WTC11 (cell line): ENCODE measurements around the gene FUCA1.

Experiments used
- TF ChIP-seq, protein P1 (sequence below): fragments of 200-600 bp; IDR thresholded peaks from 2 replicates; pipeline ENCODE4 v1.8.0; 2022; ENCODE audit warnings: antibody characterized with exemption
- TF ChIP-seq, protein P2 (sequence below): sonication (generic); formaldehyde crosslinking; IDR thresholded peaks from 2 replicates; pipeline ENCODE4 v1.8.0; 2023; ENCODE audit warnings: missing genetic modification reagents, mild to moderate bottlenecking, borderline replicate concordance

DNA sequence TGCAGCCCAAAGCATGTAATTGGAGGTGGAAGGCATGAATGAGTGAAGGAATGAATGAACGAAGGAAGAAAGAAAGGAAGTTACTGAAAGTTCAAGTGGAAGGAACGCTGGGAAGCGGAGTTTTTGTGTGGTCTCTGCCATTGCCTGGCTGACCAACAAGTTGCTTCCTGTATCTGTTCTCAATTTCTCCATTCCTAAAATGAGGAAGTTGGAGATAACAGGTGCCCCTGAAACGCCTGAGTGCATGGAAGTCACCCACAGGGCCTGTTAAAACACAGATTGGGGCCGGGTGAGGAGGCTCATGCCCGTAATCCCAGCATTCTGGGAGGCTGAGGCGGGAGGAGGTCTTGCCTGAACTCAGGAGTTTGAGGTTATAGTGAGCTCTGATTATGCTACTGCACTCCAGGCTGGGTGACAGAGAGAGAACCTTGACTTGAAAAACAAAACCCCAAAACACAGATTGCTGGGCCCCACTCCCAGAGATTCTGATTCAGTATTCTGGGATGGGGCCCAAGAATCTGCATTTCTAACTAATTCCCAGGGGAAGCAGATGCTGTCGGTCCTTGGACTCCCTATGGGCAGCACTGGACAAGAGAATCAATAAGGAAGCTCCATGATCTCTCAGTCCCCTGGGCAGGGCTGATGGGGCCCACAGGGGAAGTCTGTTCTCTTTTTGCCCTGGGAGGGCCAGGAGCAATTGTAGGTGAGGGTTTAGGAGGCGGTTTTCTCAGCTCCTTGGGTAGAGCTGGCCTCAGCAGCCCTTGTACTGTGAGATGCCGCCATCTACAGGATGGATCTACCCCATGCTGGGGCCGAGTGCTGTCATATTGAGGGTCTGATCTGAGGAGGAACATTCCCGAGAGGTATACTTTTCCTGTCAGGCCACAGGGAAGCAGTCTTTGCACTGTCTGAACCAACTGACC lies 48.4 kb upstream of the FUCA1 start:
- TF ChIP-seq, protein P1, sequence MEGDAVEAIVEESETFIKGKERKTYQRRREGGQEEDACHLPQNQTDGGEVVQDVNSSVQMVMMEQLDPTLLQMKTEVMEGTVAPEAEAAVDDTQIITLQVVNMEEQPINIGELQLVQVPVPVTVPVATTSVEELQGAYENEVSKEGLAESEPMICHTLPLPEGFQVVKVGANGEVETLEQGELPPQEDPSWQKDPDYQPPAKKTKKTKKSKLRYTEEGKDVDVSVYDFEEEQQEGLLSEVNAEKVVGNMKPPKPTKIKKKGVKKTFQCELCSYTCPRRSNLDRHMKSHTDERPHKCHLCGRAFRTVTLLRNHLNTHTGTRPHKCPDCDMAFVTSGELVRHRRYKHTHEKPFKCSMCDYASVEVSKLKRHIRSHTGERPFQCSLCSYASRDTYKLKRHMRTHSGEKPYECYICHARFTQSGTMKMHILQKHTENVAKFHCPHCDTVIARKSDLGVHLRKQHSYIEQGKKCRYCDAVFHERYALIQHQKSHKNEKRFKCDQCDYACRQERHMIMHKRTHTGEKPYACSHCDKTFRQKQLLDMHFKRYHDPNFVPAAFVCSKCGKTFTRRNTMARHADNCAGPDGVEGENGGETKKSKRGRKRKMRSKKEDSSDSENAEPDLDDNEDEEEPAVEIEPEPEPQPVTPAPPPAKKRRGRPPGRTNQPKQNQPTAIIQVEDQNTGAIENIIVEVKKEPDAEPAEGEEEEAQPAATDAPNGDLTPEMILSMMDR: no peak
- TF ChIP-seq, protein P2, sequence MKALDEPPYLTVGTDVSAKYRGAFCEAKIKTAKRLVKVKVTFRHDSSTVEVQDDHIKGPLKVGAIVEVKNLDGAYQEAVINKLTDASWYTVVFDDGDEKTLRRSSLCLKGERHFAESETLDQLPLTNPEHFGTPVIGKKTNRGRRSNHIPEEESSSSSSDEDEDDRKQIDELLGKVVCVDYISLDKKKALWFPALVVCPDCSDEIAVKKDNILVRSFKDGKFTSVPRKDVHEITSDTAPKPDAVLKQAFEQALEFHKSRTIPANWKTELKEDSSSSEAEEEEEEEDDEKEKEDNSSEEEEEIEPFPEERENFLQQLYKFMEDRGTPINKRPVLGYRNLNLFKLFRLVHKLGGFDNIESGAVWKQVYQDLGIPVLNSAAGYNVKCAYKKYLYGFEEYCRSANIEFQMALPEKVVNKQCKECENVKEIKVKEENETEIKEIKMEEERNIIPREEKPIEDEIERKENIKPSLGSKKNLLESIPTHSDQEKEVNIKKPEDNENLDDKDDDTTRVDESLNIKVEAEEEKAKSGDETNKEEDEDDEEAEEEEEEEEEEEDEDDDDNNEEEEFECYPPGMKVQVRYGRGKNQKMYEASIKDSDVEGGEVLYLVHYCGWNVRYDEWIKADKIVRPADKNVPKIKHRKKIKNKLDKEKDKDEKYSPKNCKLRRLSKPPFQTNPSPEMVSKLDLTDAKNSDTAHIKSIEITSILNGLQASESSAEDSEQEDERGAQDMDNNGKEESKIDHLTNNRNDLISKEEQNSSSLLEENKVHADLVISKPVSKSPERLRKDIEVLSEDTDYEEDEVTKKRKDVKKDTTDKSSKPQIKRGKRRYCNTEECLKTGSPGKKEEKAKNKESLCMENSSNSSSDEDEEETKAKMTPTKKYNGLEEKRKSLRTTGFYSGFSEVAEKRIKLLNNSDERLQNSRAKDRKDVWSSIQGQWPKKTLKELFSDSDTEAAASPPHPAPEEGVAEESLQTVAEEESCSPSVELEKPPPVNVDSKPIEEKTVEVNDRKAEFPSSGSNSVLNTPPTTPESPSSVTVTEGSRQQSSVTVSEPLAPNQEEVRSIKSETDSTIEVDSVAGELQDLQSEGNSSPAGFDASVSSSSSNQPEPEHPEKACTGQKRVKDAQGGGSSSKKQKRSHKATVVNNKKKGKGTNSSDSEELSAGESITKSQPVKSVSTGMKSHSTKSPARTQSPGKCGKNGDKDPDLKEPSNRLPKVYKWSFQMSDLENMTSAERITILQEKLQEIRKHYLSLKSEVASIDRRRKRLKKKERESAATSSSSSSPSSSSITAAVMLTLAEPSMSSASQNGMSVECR (CRISPR knock-in tag): no peak
